SK-N-SH treated with all-trans-retinoic acid at 6 μM for 48 hours (cell line): Measurements from ENCODE around the gene FDX2.

Experiments
- ISL1 ChIP-seq: fragments of 250-450 bp; sonication (Bioruptor Pico); IDR thresholded peaks from 2 replicates; pipeline ENCODE4 v2.1.2; 2022; ENCODE audit warnings: mild to moderate bottlenecking, moderate library complexity
- RARB ChIP-seq: fragments of 250-450 bp; sonication (Bioruptor Pico); IDR thresholded peaks from 2 replicates; pipeline ENCODE4 v1.8.0; 2021; ENCODE audit warnings: mild to moderate bottlenecking, moderate library complexity
- TOX ChIP-seq: fragments of 250-450 bp; sonication (Bioruptor Pico); IDR thresholded peaks from 2 replicates; pipeline ENCODE4 v1.8.0; 2021; ENCODE audit warnings: mild to moderate bottlenecking, moderate library complexity, borderline replicate concordance
- ZFP3 ChIP-seq: fragments of 250-450 bp; sonication (Bioruptor Pico); IDR thresholded peaks from 2 replicates; pipeline ENCODE4 v1.5.0; 2020; ENCODE audit warnings: mild to moderate bottlenecking, moderate library complexity
- TF ChIP-seq, protein P1 (sequence below): fragments of 250-450 bp; sonication (Bioruptor Pico); IDR thresholded peaks from 2 replicates; pipeline ENCODE4 v1.5.1; 2021; ENCODE audit warnings: mild to moderate bottlenecking, moderate library complexity

DNA sequence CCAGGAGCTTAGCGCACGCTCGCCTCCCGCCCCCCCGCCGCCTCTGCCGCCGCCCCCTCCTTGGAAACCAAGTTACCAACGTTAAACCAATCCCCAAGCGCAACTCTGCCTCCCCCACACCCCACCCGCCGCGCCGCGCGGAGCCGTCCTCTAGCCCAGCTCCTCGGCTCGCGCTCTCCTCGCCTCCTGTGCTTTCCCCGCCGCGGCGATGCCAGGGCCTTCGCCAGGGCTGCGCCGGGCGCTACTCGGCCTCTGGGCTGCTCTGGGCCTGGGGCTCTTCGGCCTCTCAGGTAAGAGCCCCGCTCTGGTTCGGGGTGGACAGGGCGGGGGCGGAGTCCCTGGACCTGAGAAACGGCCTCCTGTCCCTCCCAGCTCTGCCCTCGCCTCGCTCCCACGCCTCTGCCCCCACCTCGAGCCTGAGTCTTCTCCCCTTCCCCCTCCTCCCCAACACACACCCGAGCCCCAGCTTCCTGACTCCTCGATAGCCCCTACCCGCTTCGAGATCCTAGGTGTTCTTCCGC is 25.9 kb downstream of the FDX2 start, which contains the start of gene ICAM5:
- TF ChIP-seq RARB (no peak), ISL1 (no peak), TOX (CRISPR knock-in tag) (no peak), ZFP3 (CRISPR knock-in tag) (no peak)
- TF ChIP-seq, protein P1, sequence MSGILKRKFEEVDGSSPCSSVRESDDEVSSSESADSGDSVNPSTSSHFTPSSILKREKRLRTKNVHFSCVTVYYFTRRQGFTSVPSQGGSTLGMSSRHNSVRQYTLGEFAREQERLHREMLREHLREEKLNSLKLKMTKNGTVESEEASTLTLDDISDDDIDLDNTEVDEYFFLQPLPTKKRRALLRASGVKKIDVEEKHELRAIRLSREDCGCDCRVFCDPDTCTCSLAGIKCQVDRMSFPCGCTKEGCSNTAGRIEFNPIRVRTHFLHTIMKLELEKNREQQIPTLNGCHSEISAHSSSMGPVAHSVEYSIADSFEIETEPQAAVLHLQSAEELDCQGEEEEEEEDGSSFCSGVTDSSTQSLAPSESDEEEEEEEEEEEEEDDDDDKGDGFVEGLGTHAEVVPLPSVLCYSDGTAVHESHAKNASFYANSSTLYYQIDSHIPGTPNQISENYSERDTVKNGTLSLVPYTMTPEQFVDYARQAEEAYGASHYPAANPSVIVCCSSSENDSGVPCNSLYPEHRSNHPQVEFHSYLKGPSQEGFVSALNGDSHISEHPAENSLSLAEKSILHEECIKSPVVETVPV: no peak
